Measurements from ENCODE around the gene ZPR1. TPM values are rescaled to one million over a fixed set of nuclear protein-coding genes. Genes with fewer than 3 reads are reported as not detected.
"Not testable (repeated sequence)": the region's sequence is repeated elsewhere in the genome, so short reads cannot be mapped to it uniquely, and the experiment has no call there.

Gene ZPR1
- total RNA-seq: 100 to 1,000 TPM; 101 to 102 TPM

DNA sequence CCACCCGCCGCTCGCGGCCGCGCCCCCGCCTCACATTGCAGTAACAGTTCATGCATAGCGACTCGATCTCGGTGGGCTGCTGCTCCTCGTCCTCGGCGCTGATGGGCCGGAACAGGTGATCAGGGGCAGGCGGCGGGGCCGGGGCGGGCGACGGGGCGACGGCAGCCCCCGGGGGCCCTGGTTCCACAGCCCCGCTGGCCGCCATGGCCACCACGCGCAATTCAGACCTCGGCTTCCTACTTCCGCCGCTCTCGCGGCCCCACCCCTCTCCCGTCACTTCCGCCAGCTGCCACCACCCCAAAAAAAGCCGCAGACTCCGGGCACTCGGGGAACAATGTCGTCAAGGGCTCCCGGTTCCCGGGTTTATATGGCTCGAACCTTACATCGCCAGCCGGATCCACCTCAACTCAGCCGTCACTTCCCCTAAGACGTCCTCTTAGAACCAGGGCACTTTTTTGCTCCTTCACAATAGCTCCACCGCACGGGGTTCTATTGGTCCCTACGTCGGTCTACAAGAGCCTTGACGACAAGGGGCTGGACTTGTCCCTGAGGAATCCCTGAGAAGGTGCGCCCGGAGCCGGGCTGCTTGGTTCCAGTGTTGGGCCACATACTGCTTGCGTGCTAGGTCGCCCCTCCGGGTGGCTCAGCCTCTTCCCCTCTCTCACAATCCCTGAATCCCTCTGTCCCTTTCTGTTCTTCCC is at the start of gene ZPR1:
Gene ZPR1 (minus strand): TSS at position 238 of the 701 bp plus-strand sequence. CDS start 33 bp downstream, at position 205.
- Mint-ChIP-seq H3K27ac (peak within 1 kb of the TSS; percentile 91), H3K9me3 (no peaks in the 10 kb centered on the region), H3K4me1 (ENCODE audit: low read depth) (peaks cover 54% of the 10 kb centered on the region), H3K4me3 (peak within 1 kb of the TSS; percentile 95), H3K27me3 (no peaks in the 10 kb centered on the region), H3K36me3 (peaks cover 40% of the 10 kb centered on the region)
- POLR2A ChIA-PET: interaction anchor here (0.5 to 2.0 kb wide), 7 partner anchors 11 to 310 kb away, joined by 3 to 9 read pairs (median 6); partner anchors contain the start of genes BUD13 and SIK3
- peak; percentile 90 for DNase-seq
- CTCF ChIA-PET: interaction anchor here (0.6 to 10.3 kb wide), 10 partner anchors 8 to 439 kb away, joined by 3 to 187 read pairs (median 4); partner anchors contain the start of genes APOA1 and SIK3
- intact Hi-C loops (cut with micrococcal nuclease): loop anchor here (1.0 to 5.0 kb wide), 4 partner anchors 15 to 444 kb away; partner anchors contain the start of genes PCSK7, RNF214 and SIK3

DNA sequence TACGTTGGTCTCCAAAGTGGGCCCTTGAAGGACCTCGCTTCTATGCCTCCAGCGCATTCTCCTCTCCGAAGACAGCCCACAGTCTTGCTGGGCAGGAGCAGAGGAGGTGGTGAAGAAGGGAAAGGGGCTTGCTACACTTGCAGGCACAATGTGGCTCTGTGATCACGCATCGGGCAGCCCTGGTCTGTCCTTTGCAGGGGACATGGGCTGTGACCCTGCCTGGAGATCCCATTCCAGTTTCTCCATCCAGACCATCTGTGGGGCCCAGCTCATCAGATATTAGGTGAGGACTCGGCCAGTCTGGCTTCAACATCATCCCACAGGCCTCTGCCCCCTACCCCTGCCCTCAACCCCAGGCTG is 48.8 kb upstream of the ZPR1 start:
- intact Hi-C loops (cut with micrococcal nuclease): loop anchor here (1.0 to 5.0 kb wide), 2 partner anchors 45 to 104 kb away; partner anchors contain the start of gene APOA5
- CTCF ChIA-PET: interaction anchor here (0.7 to 3.4 kb wide), 34 partner anchors 9 to 395 kb away, joined by 3 to 187 read pairs (median 5); partner anchors contain the start of genes APOA4, APOA5, PCSK7 and SIK3

DNA sequence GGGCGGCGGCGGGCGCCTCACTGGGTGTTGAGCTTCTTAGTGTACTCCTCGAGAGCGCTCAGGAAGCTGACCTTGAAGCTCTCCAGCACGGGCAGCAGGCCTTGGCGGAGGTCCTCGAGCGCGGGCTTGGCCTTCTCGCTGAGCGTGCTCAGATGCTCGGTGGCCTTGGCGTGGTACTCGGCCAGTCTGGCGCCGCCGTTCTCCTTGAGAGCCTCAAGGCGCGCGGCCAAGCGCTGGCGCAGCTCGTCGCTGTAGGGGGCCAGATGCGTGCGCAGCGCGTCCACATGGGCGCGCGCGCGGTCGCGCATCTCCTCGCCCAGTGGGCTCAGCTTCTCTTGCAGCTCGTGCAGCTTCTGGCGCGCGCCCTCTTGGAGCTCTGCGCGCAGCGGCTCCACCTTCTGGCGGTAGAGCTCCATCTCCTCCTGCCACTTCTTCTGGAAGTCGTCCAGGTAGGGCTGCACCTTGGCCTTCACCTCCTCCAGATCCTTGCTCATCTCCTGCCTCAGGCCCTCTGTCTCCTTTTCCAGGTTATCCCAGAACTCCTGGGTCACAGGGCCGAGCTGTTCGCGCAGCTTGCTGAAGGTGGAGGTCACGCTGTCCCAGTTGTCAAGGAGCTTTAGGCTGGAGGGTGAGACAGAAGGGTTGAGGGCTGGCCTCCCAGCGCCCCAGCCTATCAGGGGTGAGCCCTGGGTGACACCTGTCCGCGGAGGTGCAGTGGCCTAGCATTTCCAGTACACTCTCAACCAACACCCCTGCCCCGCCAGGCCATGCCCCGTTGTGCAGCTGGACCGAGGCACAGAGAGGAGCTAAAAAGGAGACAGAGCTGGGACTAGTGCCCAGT is 48.2 kb upstream of the ZPR1 start:
- Mint-ChIP-seq H3K9me3 (no peaks in the 10 kb centered on the region), H3K36me3 (no peaks in the 10 kb centered on the region), H3K27me3 (no peaks in the 10 kb centered on the region), H3K27ac (no peak overlapping the region), H3K4me3 (peak overlapping the region; percentile 63), H3K4me1 (ENCODE audit: low read depth) (peaks cover 12% of the 10 kb centered on the region)
- ChIA-PET POLR2A (interaction anchor here (0.5 to 2.0 kb wide), 14 partner anchors 15 to 308 kb away, joined by 3 to 9 read pairs (median 4); partner anchors contain the start of genes APOA5, BUD13, PAFAH1B2 and ZPR1), CTCF (interaction anchor here (0.7 to 3.4 kb wide), 53 partner anchors 8 to 396 kb away, joined by 3 to 187 read pairs (median 4); partner anchors contain the start of genes APOA4, APOA5, BUD13 and PAFAH1B2)
- peak; percentile 88 for DNase-seq
- intact Hi-C loops (cut with micrococcal nuclease): loop anchor here (1.0 to 5.0 kb wide), 2 partner anchors 45 to 104 kb away; partner anchors contain the start of gene APOA5

More for the DNA sequence above, 48.8 kb upstream of the ZPR1 start:
- no peaks in the 10 kb centered on the region for H3K36me3 Mint-ChIP-seq
- peaks cover 12% of the 10 kb centered on the region for H3K4me1 Mint-ChIP-seq (ENCODE audit: low read depth)
- H3K27ac Mint-ChIP-seq: no peak overlapping the region
- DNase-seq: no peak
- no peaks in the 10 kb centered on the region for H3K27me3 Mint-ChIP-seq
- no peaks in the 10 kb centered on the region for H3K9me3 Mint-ChIP-seq
- H3K4me3 Mint-ChIP-seq: no peak overlapping the region
- POLR2A ChIA-PET: interaction anchor here (0.8 to 2.0 kb wide), 9 partner anchors 16 to 263 kb away, joined by 3 to 9 read pairs (median 6); partner anchors contain the start of genes APOA5, BUD13 and ZPR1

GRCh38 chr11:116835042-116835772 is 47.4 kb upstream of the ZPR1 start:
- H3K27ac Mint-ChIP-seq: no peak overlapping the region
- H3K36me3 Mint-ChIP-seq: no peaks in the 10 kb centered on the region
- POLR2A ChIA-PET: interaction anchor here (0.5 to 2.0 kb wide), 10 partner anchors 16 to 309 kb away, joined by 3 to 9 read pairs (median 4); partner anchors contain the start of genes APOA5, PAFAH1B2 and ZPR1
- no peaks in the 10 kb centered on the region for H3K9me3 Mint-ChIP-seq
- H3K4me3 Mint-ChIP-seq: peak overlapping the region; percentile 63
- H3K27me3 Mint-ChIP-seq: no peaks in the 10 kb centered on the region
- H3K4me1 Mint-ChIP-seq (ENCODE audit: low read depth): peaks cover 12% of the 10 kb centered on the region
- CTCF ChIA-PET: interaction anchor here (0.7 to 3.4 kb wide), 48 partner anchors 9 to 397 kb away, joined by 3 to 187 read pairs (median 5); partner anchors contain the start of genes APOA4, APOA5, BUD13 and PAFAH1B2
- DNase-seq: no peak
- intact Hi-C loops (cut with micrococcal nuclease): loop anchor here (5.0 kb wide), 1 partner anchor 103 kb away; no protein-coding TSS in a partner anchor

- H3K4me3 Mint-ChIP-seq, POLR2A ChIA-PET, DNase-seq, H3K9me3 Mint-ChIP-seq, H3K36me3 Mint-ChIP-seq, H3K27ac Mint-ChIP-seq, H3K27me3 Mint-ChIP-seq: not testable (repeated sequence)
- intact Hi-C loops (cut with micrococcal nuclease): loop anchor here (5.0 kb wide), 1 partner anchor 102 kb away; no protein-coding TSS in a partner anchor
- H3K4me1 Mint-ChIP-seq (ENCODE audit: low read depth): peaks cover 12% of the 10 kb centered on the region
- CTCF ChIA-PET: interaction anchor here (2.3 to 3.4 kb wide), 2 partner anchors 44 to 92 kb away, joined by 14 to 187 read pairs; partner anchors contain the start of genes APOA5 and ZPR1
Measured at GRCh38 chr11:116834535-116835041, 46.8 kb upstream of the ZPR1 start.

- ChIA-PET POLR2A (interaction anchor here (0.7 kb wide), 1 partner anchor 115 kb away, joined by 3 read pairs; no protein-coding TSS in a partner anchor), CTCF (interaction anchor here (2.0 kb wide), 1 partner anchor 43 kb away, joined by 11 read pairs; the partner anchor contains the start of gene APOA5)
- no peak for DNase-seq
- Mint-ChIP-seq H3K9me3 (no peaks in the 10 kb centered on the region), H3K36me3 (no peaks in the 10 kb centered on the region), H3K27ac (no peak overlapping the region), H3K27me3 (no peaks in the 10 kb centered on the region), H3K4me1 (ENCODE audit: low read depth) (peaks cover 12% of the 10 kb centered on the region), H3K4me3 (no peak overlapping the region)
- intact Hi-C loops (cut with micrococcal nuclease): no loop called here
Measured at GRCh38 chr11:116833816-116834534, 46.2 kb upstream of the ZPR1 start.

GRCh38 chr11:116833491-116833815 is 45.6 kb upstream of the ZPR1 start:
- CTCF ChIA-PET: interaction anchor here (2.0 kb wide), 1 partner anchor 43 kb away, joined by 11 read pairs; the partner anchor contains the start of gene APOA5
- Mint-ChIP-seq H3K4me3 (no peak overlapping the region), H3K27me3 (no peaks in the 10 kb centered on the region), H3K4me1 (ENCODE audit: low read depth) (peaks cover 12% of the 10 kb centered on the region), H3K36me3 (no peaks in the 10 kb centered on the region), H3K9me3 (no peaks in the 10 kb centered on the region), H3K27ac (no peak overlapping the region)
- POLR2A ChIA-PET: interaction anchor here (0.7 kb wide), 1 partner anchor 115 kb away, joined by 3 read pairs; no protein-coding TSS in a partner anchor
- DNase-seq: no peak
- intact Hi-C loops (cut with micrococcal nuclease): no loop called here

- H3K27me3 Mint-ChIP-seq: no peaks in the 10 kb centered on the region
- ChIA-PET POLR2A (interaction anchor here (0.7 kb wide), 1 partner anchor 114 kb away, joined by 3 read pairs; no protein-coding TSS in a partner anchor), CTCF (interaction anchor here (2.0 kb wide), 1 partner anchor 42 kb away, joined by 11 read pairs; the partner anchor contains the start of gene APOA5)
- peaks cover 12% of the 10 kb centered on the region for H3K4me1 Mint-ChIP-seq (ENCODE audit: low read depth)
- intact Hi-C loops (cut with micrococcal nuclease): no loop called here
- H3K4me3 Mint-ChIP-seq: no peak overlapping the region
- no peak for DNase-seq
- H3K36me3 Mint-ChIP-seq: no peaks in the 10 kb centered on the region
- H3K27ac Mint-ChIP-seq: no peak overlapping the region
- H3K9me3 Mint-ChIP-seq: no peaks in the 10 kb centered on the region
Measured at GRCh38 chr11:116832350-116833290, 44.8 kb upstream of the ZPR1 start.

DNA sequence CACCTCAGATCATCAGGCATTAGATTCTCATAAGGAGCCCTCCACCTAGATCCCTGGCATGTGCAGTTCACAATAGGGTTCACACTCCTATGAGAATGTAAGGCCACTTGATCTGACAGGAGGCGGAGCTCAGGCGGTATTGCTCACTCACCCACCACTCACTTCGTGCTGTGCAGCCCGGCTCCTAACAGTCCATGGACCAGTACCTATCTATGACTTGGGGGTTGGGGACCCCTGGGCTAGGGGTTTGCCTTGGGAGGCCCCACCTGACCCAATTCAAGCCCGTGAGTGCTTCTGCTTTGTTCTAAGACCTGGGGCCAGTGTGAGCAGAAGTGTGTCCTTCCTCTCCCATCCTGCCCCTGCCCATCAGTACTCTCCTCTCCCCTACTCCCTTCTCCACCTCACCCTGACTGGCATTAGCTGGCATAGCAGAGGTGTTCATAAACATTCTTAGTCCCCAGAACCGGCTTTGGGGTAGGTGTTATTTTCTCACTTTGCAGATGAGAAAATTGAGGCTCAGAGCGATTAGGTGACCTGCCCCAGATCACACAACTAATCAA is 44.0 kb upstream of the ZPR1 start:
- no peaks in the 10 kb centered on the region for H3K36me3 Mint-ChIP-seq
- no peak overlapping the region for H3K4me3 Mint-ChIP-seq
- H3K9me3 Mint-ChIP-seq: no peaks in the 10 kb centered on the region
- no peak overlapping the region for H3K27ac Mint-ChIP-seq
- ChIA-PET POLR2A (no interaction called here), CTCF (no interaction called here)
- no peaks in the 10 kb centered on the region for H3K27me3 Mint-ChIP-seq
- H3K4me1 Mint-ChIP-seq (ENCODE audit: low read depth): peaks cover 12% of the 10 kb centered on the region
- DNase-seq: no peak
- intact Hi-C loops (cut with micrococcal nuclease): no loop called here
